ENCODE measurements around the gene HES1.
"Not testable (repeated sequence)": the region's sequence is repeated elsewhere in the genome, so short reads cannot be mapped to it uniquely, and the experiment has no call there.

HES1 gene

DNA sequence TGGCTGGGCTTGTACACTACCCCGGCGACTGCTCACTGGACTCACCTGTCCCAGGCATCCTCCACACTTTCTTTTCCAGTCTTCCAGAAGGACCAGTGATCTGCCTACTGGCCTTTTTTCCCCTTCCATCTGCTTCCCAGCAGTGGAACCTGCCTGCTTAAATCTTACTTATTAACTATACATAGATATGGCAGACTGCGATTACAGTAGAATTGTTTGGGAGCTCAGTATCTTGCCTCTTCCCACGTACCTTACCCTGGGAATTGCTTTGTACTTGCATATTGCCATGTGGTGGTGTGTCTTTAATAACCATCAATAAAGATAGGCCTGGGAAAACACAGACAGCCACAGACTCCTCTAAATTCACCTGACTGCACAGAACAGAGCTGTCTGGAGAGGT, 11.8 kb upstream of the HES1 start:
- in situ Hi-C loops (cut with MboI; ENCODE audit: low sequenced_read_pairs), result no loop called here

DNA sequence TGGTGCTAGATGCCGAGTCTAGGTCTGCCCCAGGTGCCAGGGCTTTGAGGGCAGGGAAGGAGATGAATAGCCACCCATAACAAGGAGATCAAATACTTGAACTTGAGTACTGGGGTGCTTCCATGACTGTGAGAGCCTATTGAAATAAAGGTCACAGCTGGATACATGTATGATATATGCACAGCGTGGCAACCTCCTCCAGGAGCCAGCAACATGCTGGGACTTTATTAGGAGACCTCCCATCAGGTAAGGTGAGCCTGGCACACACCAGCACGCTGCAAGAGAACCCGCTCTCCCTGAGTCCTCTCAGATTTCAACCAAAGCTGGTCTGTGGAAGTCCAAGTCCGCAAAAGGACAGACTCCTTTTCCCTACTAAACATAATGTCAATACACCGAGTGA, 10.5 kb upstream of the HES1 start:
- in situ Hi-C loops (cut with MboI; ENCODE audit: low sequenced_read_pairs), result no loop called here

DNA sequence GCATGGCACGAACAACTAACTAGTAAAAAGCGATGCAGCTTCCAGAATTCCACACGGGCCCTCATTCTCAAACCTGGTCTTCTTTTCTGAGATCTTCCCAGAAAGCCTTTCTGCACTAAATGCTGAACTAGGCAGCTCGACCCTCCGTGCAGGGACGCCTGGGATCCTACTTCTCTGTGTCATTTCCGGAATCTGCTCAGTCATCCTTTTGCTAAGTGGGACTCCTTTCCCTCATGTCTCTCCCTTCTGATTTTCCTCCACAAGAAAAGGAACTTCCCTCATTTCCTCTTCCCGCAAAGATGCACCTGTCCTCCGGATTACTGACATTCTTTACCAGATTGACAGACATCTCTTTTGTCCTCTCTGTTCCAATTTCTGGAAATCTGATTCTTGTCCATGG, 9.2 kb upstream of the HES1 start:
- in situ Hi-C loops (cut with MboI; ENCODE audit: low sequenced_read_pairs), result no loop called here

DNA sequence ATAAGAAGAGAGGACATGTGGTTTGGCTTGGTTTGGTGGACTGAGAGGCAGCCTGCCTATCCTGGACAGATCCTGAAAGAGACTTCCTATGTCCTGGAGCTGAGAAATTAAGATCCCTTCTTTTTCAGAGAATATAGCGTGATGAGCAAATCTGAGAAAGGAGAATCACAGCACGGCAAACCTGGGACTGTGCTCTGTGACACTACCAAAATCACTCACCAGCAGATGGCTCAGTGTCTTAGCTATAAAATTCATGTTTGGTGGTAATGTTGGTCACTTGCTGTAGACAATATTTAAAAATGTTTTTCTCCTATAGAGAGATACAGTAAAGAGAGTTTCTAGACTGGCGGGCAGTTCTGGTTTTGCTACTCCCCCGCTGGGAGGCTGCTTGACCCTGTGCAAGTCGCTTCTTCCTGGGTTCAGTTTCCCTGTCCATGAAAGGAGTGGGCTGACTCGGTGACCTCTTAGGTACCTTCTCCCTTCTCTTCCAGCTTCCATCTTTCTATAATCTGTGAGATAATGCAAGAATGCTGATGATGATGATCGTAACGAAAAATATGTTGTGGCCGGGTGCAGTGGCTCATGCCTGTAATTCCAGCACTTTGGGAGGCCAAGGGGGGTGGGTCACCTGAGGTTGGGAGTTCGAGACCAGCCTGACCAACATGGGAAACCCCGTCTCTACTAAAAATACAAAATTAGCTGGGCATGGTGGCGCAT, 7.6 kb upstream of the HES1 start:
- in situ Hi-C loops (cut with MboI; ENCODE audit: low sequenced_read_pairs), result no loop called here

DNA sequence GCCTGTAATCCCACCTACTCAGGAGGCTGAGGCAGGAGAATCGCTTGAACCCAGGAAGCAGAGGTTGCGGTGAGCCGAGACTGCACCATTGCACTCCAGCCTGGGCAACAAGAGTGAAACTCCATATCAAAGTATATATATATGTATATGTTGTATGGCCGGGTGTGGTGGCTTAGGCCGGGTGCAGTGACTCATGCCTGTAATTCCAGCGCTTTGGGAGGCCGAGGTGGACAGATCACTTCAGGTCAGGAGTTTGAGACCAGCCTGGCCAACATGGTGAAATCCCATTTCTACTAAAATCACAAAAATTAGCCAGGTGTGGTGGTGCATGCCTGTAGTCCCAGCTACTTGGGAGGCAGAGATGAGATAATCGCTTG, 7.0 kb upstream of the HES1 start:
- in situ Hi-C loops (cut with MboI; ENCODE audit: low sequenced_read_pairs), result not testable (repeated sequence)

DNA sequence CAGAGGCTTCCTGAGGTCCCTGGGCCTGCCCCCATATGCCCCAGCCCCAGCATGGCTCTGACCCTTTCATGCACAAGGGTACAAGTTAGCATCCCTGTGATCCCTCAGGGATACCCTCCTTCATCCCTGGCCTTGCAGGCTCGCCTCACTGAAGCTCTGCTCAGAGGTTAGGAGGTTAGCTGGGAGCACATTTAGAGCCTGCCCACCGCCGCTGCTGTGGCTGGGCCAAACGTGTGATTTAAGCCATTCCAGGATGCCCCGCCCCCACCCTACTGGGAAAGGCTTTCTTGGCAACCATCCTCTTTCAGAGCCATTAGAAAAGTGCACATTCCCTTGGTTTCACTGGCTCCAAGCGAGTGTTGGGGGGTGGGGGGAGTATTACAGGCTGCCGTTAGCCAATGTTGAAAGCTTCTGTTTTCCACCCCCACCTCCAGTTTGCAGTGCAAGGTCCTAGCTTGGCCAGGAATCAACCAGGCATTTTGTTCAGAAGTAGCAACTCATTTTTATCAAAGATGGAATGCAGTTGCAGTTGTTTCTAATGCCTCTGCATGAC, 6.3 kb upstream of the HES1 start:
- in situ Hi-C loops (cut with MboI; ENCODE audit: low sequenced_read_pairs), result no loop called here

DNA sequence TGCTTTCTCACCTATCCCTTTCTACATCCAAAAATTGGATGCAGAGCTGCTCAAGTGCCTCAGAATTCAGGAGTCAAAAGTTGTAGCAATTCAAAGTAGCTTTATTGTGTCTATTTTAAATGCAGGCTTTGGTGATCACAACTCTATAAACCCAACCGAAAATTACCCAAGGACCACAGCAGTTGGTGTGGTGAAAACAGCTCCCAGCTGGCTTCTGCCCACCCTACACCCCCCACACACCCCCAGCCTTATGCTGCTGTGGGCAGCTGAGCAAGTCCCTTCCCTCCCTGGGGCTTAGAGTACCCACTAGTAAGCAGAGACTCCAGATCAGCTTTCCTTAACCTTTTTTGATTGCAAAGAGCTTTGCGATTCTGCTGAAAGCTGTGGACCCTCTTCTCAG, 5.8 kb upstream of the HES1 start:
- in situ Hi-C loops (cut with MboI; ENCODE audit: low sequenced_read_pairs), result no loop called here

DNA sequence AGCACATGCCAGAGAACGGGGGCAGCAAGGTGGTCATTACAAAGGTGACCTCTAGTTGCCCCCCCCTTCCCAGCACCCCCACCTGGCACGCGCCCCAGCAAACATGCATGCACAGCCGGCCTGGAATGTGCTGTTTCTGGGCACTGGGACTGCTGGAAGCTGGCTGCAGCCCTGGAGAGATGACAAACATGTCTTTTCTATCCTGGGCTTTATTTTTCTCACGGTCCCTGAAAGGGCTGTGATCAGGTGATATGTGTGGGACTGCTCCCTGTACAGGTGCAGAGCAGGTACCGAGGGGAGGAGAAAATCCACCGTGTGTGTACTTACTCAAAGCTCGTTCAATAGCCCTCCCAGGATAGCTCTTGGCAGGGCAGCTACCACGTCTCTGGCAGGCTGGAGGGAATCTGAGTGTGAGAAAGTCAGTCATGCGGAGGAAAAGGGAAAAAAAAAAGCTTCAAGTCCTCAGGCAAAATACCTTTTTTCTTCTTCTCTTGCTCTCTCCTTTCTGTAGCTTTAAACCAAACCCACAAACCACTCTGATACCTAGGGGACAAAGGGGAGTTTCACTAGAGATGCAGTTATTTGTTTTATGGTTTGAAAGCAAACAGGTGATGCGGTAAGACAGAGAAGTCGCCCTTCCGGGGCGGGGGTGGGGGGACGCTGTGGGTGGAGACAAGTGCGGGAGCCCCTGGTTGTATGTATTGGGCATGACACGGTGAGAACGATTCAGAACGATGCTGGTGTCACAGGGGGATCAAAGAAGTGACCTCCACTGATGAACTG, 5.0 kb upstream of the HES1 start:
- in situ Hi-C loops (cut with MboI; ENCODE audit: low sequenced_read_pairs), result no loop called here

DNA sequence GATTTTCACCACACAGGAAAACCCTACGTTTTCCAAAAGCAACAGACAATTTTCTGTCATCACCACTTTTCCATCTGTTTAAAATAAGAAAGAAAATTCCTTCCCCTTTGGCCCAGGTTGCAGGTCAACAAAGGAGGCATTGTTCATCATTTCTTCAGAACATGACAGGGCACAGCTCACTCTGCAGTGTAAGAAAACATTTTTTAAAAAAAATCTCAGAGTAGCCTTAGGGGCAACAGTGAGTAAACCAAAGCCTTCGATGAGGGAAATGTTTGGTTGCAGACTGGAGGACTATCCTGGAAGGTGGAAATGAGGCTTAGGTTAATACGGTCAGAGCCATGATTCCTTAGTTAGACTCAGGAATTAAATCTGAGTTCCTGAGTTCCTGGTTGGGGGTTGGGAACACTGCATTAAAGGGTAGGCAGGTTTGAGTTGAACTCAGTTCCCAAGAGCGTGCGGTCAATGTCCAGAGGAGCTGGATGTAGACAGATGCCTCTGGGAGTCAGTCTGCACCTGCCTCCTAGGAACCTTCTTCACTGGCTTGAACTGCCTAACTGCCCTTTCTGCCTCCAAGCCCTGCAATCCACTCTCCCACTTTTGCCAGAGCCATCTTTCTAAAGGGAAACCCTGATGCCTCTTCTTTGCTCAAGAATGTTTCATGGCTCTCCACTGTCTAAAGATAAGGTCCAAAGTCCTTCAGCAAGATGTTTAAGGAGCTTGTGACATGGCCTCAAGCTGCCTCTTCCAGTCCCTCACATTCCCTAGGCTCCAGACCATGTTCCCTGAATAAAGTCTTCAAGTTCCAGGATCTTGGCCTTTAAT, 3.3 kb upstream of the HES1 start:
- in situ Hi-C loops (cut with MboI; ENCODE audit: low sequenced_read_pairs), result no loop called here

DNA sequence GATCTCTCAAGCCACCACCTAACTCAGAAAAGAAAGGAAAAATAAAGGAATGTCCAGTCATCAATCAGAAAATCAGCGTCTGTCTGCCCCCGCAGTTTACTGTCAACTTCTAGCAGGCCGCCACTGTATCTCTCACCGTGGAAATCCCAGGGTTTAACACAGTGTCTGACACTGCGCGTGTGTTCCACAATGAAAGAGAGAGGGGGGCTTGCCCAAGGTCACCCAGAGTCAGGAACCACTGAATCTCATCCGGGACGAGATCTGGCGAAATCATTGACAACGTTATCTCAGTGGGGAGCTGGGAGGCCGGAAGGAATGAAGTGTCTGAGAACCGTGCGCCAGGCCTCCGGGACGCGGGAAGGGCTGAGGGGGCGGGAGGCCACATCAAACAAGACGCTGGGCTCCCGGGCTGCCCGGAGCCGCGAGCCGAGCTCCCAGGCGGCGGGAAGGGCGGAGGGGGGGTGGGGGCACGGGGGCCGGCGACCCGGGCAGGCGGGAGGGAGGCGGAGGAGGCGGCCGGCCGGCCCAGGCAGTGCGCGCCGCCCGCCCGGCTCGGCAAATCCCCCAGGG, 2.2 kb upstream of the HES1 start:
- in situ Hi-C loops (cut with MboI; ENCODE audit: low sequenced_read_pairs), result no loop called here

DNA sequence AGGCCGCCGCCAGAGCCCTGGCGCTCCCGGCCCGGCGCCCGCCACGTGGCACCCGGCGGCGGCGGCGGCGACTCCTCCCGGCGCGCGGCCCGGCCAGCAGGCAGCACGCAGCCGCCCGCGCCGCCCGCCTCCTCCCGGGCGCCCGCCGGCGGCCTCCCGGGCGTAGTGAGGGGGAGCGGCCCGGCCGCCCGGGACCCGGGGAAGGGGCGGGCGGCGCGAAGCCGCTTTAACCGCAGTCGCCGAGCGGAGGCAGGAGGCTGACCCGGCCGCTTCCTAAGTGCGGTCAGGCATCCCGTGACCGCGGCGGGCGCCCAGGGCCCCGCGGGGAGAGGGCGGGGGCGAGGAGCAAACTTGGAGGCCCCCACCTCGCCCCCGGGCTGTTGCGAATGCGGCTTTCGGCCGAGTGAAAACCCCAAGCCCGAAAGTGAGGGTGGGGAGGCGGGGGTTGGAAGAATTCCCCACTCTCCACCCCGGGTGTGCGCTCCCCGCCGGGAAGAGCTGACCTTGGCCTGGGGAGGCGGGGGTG, 1.7 kb upstream of the HES1 start:
- in situ Hi-C loops (cut with MboI; ENCODE audit: low sequenced_read_pairs), result no loop called here

DNA sequence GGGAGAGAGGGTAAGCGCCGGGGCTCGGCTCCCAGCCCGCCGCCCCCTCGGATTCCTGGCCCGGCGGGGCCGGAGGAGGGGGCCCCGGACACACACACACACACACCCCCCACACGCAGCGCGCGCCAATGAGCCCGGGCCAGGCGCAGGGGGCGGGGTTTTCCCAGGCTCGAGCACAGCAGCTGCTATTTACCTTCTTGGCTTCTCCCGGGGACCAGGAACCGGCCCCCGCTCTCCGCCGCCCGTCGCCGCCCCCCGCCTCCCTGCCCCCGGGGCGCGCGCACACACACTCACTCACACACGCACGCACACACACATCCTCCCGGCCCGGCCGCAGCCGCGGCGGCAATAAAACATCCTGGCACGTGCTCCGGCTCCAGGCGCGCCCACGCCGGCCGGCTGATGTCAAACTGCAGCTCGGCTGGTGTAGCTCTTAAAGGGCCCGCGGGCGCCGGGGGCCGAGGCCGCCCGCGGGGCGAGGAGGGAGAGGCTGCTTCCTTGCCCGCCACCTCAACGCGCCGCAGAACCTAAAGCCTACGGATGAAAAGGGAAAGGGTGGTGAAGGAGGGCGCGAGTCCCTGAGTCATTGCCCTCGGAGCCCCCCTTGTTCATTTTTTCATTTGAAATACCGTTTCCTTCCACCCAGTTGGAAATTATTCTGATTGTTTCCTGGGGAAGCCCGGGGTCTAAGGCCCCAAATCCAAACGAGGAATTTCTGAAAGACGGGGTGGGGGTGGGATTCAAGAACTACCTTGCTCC, 1.0 kb upstream of the HES1 start:
- in situ Hi-C loops (cut with MboI; ENCODE audit: low sequenced_read_pairs), result no loop called here

DNA sequence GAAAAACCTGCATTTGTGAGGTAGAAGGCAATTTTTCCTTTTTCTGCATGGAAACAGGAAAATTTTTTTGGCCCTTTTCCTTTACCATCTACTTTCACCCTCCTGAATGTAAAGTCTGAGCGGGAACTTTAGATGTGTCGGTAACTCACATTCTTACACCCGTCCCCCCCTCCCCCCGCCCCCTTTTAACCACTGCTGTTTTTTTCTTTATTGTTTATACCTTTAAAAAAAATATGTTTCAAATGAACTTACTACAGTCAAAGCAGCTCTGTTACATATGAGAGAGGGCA, 487 bp upstream of the HES1 start:
- in situ Hi-C loops (cut with MboI; ENCODE audit: low sequenced_read_pairs), result no loop called here

DNA sequence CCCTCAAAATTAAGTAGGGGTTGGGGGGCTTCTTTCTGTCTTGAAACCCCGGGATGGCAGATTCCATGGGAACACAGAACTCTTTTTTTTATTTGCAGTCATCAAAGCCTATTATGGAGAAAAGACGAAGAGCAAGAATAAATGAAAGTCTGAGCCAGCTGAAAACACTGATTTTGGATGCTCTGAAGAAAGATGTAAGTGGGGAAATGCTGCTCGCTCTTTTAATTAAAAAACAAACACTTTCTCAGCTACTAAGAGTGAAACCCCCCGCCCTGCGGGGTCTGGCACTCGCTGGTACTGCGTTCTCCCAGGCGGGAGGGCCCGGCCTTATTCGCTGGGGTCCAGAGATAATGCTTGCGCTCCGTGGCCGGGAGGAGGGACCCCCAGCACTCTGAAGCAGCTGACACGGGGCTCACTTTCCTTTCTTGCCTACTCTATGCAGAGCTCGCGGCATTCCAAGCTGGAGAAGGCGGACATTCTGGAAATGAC, 615 bp downstream of the HES1 start:
- in situ Hi-C loops (cut with MboI; ENCODE audit: low sequenced_read_pairs), result no loop called here

DNA sequence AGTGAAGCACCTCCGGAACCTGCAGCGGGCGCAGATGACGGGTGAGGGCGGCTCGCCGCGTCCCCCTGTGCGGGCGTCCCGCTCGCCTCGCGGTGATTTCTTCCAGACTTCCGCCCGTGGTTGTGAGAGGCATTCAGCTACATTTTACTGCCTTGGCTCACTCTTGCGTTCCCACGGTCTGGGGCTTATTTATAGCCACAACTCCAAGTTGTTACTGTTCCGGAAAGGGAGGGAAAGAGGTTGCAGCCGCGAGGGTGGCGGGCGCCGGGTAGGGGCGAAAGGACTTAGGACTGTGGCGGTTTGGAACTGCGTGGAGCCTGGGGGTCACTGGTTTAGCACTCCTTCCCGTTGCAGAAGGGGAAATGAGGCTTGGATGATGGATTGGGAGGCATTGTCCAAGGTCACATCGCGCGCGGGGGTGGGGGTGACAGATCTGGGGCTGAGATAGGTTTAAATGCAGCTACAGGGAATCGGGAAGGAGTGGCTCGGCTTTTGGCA, 1.1 kb downstream of the HES1 start:
- in situ Hi-C loops (cut with MboI; ENCODE audit: low sequenced_read_pairs), result no loop called here

DNA sequence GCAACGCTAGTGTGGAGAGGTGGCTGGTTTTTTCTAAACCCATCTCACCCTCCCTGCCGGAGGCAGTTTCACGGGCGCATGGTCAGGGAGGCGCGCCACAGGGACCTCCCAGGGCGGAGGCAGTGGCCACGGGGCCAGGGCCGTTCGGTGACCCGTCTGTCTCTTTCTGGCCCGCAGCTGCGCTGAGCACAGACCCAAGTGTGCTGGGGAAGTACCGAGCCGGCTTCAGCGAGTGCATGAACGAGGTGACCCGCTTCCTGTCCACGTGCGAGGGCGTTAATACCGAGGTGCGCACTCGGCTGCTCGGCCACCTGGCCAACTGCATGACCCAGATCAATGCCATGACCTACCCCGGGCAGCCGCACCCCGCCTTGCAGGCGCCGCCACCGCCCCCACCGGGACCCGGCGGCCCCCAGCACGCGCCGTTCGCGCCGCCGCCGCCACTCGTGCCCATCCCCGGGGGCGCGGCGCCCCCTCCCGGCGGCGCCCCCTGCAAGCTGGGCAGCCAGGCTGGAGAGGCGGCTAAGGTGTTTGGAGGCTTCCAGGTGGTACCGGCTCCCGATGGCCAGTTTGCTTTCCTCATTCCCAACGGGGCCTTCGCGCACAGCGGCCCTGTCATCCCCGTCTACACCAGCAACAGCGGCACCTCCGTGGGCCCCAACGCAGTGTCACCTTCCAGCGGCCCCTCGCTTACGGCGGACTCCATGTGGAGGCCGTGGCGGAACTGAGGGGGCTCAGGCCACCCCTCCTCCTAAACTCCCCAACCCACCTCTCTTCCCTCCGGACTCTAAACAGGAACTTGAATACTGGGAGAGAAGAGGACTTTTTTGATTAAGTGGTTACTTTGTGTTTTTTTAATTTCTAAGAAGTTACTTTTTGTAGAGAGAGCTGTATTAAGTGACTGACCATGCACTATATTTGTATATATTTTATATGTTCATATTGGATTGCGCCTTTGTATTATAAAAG, 1.8 kb downstream of the HES1 start:
- in situ Hi-C loops (cut with MboI; ENCODE audit: low sequenced_read_pairs), result no loop called here

DNA sequence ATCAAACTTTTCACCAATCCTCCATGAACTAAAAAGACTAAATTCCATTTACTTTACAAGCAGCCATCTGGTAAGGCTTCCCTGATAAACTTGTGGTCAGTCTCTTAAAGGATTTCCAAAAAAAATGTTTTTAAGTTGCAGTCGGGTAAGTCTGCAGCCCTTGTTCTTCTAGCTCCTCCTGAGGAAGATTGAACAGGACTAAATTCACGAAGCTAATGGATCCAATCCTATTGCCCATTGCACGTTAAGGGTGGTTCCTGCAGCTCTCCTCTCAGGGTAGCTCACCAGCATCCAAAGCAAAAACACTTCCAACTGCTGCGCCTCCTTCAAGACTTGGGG, 2.8 kb downstream of the HES1 start:
- in situ Hi-C loops (cut with MboI; ENCODE audit: low sequenced_read_pairs), result no loop called here

DNA sequence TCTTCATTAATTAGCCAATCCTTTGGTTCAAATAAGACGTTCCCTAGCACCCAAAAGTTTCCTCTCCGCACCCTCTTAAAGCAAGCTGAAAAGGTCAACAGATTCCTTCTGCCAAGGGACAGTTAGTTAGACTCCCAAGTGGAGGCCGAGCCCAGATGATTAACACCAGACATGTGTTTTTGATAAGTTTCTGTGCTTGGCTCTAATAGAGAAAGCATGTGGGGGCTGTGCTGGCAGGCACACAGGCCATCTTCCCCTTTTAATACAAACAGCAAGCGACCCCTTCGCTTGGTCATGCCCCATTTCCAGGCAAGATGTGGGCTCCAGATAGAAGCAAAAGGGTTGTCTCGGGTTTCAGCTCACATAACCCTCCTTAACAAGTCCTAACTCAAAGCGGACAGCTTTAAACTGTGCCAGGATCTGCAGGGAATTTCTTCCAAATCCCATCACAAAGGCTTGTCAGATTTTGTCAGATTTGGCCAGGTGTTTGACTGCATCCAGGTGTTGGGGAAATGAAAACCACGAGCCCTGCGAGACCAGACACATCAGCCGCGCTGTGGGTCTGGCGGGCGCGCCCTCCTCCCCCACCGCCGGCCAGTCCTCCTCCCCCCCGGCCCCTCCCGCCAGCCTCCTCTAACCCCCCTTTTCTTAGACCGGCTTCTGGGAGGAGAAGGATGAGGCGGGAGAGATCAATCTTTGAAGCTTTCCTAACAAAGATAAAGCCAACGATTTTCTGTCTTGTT, 3.3 kb downstream of the HES1 start:
- in situ Hi-C loops (cut with MboI; ENCODE audit: low sequenced_read_pairs), result no loop called here
